Karpas-422 (cell line): ENCODE data around the gene SLC23A2. TPM values are rescaled to one million over a fixed set of nuclear protein-coding genes. Genes with fewer than 3 reads are reported as not detected.
"Not testable (repeated sequence)": the region's sequence is repeated elsewhere in the genome, so short reads cannot be mapped to it uniquely, and the experiment has no call there.

Experiments used
- DNase-seq: peaks from one replicate; pipeline ENCODE4 v3.0.0-alpha.2; 2015
- H2AFZ ChIP-seq: fragments of 200-600 bp; sonication (generic); 2 replicates; pipeline ENCODE4 v1.6.1; 2014; ENCODE audit warnings: antibody characterized with exemption, low read length, mixed read lengths
- H3K27ac ChIP-seq: fragments of 200-600 bp; sonication (generic); 2 replicates; pipeline ENCODE4 v1.5.1; 2014; ENCODE audit warnings: mild to moderate bottlenecking, low read length, moderate library complexity
- H3K27me3 ChIP-seq: fragments of 200-600 bp; sonication (generic); 2 replicates; pipeline ENCODE4 v1.6.1; 2014; ENCODE audit warnings: low read length, mixed read lengths
- H3K36me3 ChIP-seq: fragments of 200-600 bp; sonication (generic); 2 replicates; pipeline ENCODE4 v1.6.1; 2014; ENCODE audit warnings: low read length, mixed read lengths; ENCODE audit not compliant: insufficient read depth
- H3K4me1 ChIP-seq: fragments of 200-600 bp; sonication (generic); 2 replicates; pipeline ENCODE4 v1.6.1; 2014; ENCODE audit warnings: mild to moderate bottlenecking, low read length, mixed read lengths
- H3K4me2 ChIP-seq: fragments of 200-600 bp; sonication (generic); 2 replicates; pipeline ENCODE4 v1.6.1; 2014; ENCODE audit warnings: low read length, low read depth, mild to moderate bottlenecking; ENCODE audit not compliant: poor library complexity, severe bottlenecking
- H3K4me3 ChIP-seq: fragments of 200-600 bp; sonication (generic); 2 replicates; pipeline ENCODE4 v1.5.1; 2014; ENCODE audit warnings: mild to moderate bottlenecking, antibody characterized with exemption, low read length, mixed read lengths
- H3K79me2 ChIP-seq: fragments of 200-600 bp; sonication (generic); 2 replicates; pipeline ENCODE4 v1.6.1; 2014; ENCODE audit warnings: mild to moderate bottlenecking, low read length, mixed read lengths
- H3K9ac ChIP-seq: fragments of 200-600 bp; sonication (generic); 2 replicates; pipeline ENCODE4 v1.6.0; 2014; ENCODE audit warnings: low read length
- H3K9me2 ChIP-seq: fragments of 200-600 bp; sonication (generic), shearing (Covaris generic); replicated peaks from 2 replicates; pipeline ENCODE4 v1.6.0; 2014; ENCODE audit warnings: mild to moderate bottlenecking, low read length, moderate library complexity; ENCODE audit not compliant: insufficient read depth
- H3K9me3 ChIP-seq: fragments of 300-700, 200-600 bp; sonication (generic); 2 replicates; pipeline ENCODE4 v1.6.1; 2014; ENCODE audit warnings: low read length, mixed read lengths
- H4K20me1 ChIP-seq: fragments of 200-600 bp; sonication (generic); 2 replicates; pipeline ENCODE4 v1.6.1; 2014; ENCODE audit warnings: mild to moderate bottlenecking, antibody characterized with exemption, low read length, low read depth; ENCODE audit not compliant: insufficient read depth
- total RNA-seq: library from RNA; depleted of rRNA; stranded (reverse); fragments of >200 nt; shearing (Covaris generic); gene quantifications from 2 replicates; pipeline ENCODE4 v1.2.3, GENCODE V29; 2014; ENCODE audit warnings: low replicate concordance

The SLC23A2 gene
- total RNA-seq, 1 experiment from 2014 or later, result 49.2 TPM

- not testable (repeated sequence) for H3K9me2 ChIP-seq, DNase-seq, H4K20me1 ChIP-seq, H2AFZ ChIP-seq, H3K4me3 ChIP-seq, H3K79me2 ChIP-seq, H3K4me2 ChIP-seq, H3K9ac ChIP-seq, H3K27me3 ChIP-seq, H3K9me3 ChIP-seq
- Histone ChIP-seq H3K36me3 (peaks cover 21% of the 10 kb centered on the region; the same call in 1 of the 2 replicates), H3K27ac (peak overlapping the region; percentile 86), H3K4me1 (peaks cover 47% of the 10 kb centered on the region)
These were observed 123.2 kb downstream of the SLC23A2 start for GRCh38 chr20:4878099-4878498.

DNA sequence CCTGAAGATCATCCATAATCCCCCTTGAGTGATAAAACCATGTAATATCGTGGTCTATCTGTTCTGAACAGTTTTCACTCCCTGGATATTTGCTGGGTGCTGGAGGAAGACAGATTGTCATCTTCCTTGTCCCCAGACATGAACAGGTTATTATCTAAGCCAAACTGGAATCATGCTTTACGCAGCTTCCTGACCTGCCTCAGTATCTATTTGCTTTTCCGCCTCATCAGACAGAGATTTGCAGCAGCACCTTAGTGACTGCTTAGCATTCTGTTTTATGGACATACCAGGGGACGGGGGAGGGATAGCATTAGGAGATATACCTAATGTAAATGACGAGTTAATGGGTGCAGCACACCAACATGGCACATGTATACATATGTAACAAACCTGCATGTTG, 124.6 kb downstream of the SLC23A2 start:
- no peaks in the 10 kb centered on the region for H4K20me1 ChIP-seq
- no peaks in the 10 kb centered on the region for H3K79me2 ChIP-seq
- peak overlapping the region; percentile 11; the same call in 1 of the 2 replicates for H3K9ac ChIP-seq
- no peaks in the 10 kb centered on the region for H3K9me2 ChIP-seq
- no peaks in the 10 kb centered on the region for H3K27me3 ChIP-seq
- peaks cover 47% of the 10 kb centered on the region for H3K4me1 ChIP-seq
- no peak overlapping the region for H2AFZ ChIP-seq
- H3K27ac ChIP-seq, result peak overlapping the region; percentile 86
- no peak for DNase-seq
- H3K4me3 ChIP-seq, result no peak overlapping the region
- peaks cover 21% of the 10 kb centered on the region; the same call in 1 of the 2 replicates for H3K36me3 ChIP-seq
- no peaks in the 10 kb centered on the region for H3K9me3 ChIP-seq
- peak overlapping the region; percentile 32 for H3K4me2 ChIP-seq

- Histone ChIP-seq H3K27ac (peak overlapping the region; percentile 86), H3K4me3 (no peak overlapping the region), H3K36me3 (peaks cover 18% of the 10 kb centered on the region; the same call in 1 of the 2 replicates), H3K4me1 (peaks cover 47% of the 10 kb centered on the region), H3K79me2 (no peaks in the 10 kb centered on the region), H3K9ac (no peak overlapping the region; the same call in 1 of the 2 replicates), H4K20me1 (no peaks in the 10 kb centered on the region), H3K9me2 (no peaks in the 10 kb centered on the region), H2AFZ (no peak overlapping the region), H3K27me3 (no peaks in the 10 kb centered on the region), H3K9me3 (no peaks in the 10 kb centered on the region), H3K4me2 (peak overlapping the region; percentile 32)
- peak; percentile 75 for DNase-seq
These were observed 125.0 kb downstream of the SLC23A2 start for GRCh38 chr20:4876301-4876700.

DNA sequence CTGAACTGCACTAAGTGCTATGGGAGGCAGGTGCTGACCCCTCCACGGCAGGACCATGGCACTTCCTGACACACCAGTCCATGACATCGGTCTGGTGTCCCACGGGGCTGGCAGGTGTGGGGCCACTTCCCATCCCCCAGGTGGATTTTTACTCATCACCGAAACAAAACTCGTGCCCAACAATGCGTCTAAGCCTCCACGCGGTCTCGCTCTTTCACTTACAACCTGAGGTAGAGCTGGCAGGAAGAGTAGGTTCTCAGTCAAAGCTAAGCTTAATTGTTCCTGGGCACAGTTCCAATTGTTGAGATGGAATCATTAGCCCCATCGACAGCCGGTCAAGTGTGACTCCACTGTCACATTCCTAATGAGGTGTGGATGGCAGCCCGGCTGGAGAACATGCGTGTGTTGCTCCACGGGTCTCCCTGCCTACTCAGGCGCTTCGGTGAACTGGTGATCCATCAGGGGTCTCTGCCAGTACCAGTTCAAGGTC, 125.7 kb downstream of the SLC23A2 start:
- peaks cover 18% of the 10 kb centered on the region; the same call in 1 of the 2 replicates for H3K36me3 ChIP-seq
- H2AFZ ChIP-seq, result no peak overlapping the region
- no peaks in the 10 kb centered on the region for H3K9me3 ChIP-seq
- H3K27me3 ChIP-seq, result no peaks in the 10 kb centered on the region
- H4K20me1 ChIP-seq, result no peaks in the 10 kb centered on the region
- H3K79me2 ChIP-seq, result no peaks in the 10 kb centered on the region
- DNase-seq, result peak; percentile 52
- no peak overlapping the region; the same call in 1 of the 2 replicates for H3K9ac ChIP-seq
- no peaks in the 10 kb centered on the region for H3K9me2 ChIP-seq
- H3K27ac ChIP-seq, result peak overlapping the region; percentile 86
- no peak overlapping the region for H3K4me3 ChIP-seq
- H3K4me2 ChIP-seq, result peak overlapping the region; percentile 32
- H3K4me1 ChIP-seq, result peaks cover 47% of the 10 kb centered on the region

- Histone ChIP-seq H3K36me3 (peaks cover 20% of the 10 kb centered on the region; the same call in 1 of the 2 replicates), H3K4me1 (peaks cover 37% of the 10 kb centered on the region), H3K9ac (no peak overlapping the region), H3K27ac (peak overlapping the region; percentile 22), H3K4me3 (no peak overlapping the region), H3K27me3 (no peaks in the 10 kb centered on the region), H4K20me1 (no peaks in the 10 kb centered on the region), H3K4me2 (no peak overlapping the region), H3K79me2 (no peaks in the 10 kb centered on the region), H3K9me2 (no peaks in the 10 kb centered on the region), H2AFZ (no peak overlapping the region), H3K9me3 (no peaks in the 10 kb centered on the region)
- no peak for DNase-seq
These were observed 127.9 kb downstream of the SLC23A2 start for GRCh38 chr20:4873396-4873795.

GRCh38 chr20:4871486-4871885, 129.8 kb downstream of the SLC23A2 start:
- Histone ChIP-seq H3K9me3 (no peaks in the 10 kb centered on the region), H3K9me2 (no peaks in the 10 kb centered on the region), H3K9ac (no peak overlapping the region), H3K79me2 (no peaks in the 10 kb centered on the region), H3K27me3 (no peaks in the 10 kb centered on the region), H3K4me3 (no peak overlapping the region), H3K27ac (no peak overlapping the region), H3K4me1 (peaks cover 18% of the 10 kb centered on the region), H3K4me2 (no peak overlapping the region), H3K36me3 (peaks cover 23% of the 10 kb centered on the region; the same call in 1 of the 2 replicates), H2AFZ (no peak overlapping the region), H4K20me1 (no peaks in the 10 kb centered on the region)
- DNase-seq, result no peak

DNA sequence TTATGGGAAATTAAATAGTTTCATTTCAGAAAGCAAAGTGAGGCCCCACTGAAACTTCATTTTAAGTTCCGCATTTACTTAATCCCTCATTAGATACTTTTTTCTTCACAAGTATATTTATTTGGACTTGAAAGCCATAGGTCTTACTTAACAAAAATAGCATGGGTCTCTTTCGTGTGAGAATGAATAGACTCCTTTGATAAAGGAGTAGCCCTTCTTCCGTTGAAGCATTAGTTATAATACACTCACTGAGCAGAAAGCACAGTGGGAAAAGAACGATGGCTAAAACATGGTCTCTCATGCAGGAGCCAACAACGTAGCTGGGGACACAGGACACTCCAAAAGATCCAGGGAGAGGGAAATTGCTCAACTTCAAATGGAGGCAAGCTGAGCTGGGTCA, 130.4 kb downstream of the SLC23A2 start:
- H3K27ac ChIP-seq, result peak overlapping the region; percentile 33; the same call in 1 of the 2 replicates
- H3K9ac ChIP-seq, result no peak overlapping the region
- H3K9me3 ChIP-seq, result no peaks in the 10 kb centered on the region
- DNase-seq, result no peak
- peaks cover 12% of the 10 kb centered on the region for H3K4me1 ChIP-seq
- no peaks in the 10 kb centered on the region for H3K9me2 ChIP-seq
- peaks cover 23% of the 10 kb centered on the region; the same call in 1 of the 2 replicates for H3K36me3 ChIP-seq
- no peak overlapping the region for H2AFZ ChIP-seq
- H3K27me3 ChIP-seq, result no peaks in the 10 kb centered on the region
- H3K79me2 ChIP-seq, result no peaks in the 10 kb centered on the region
- no peaks in the 10 kb centered on the region for H4K20me1 ChIP-seq
- no peak overlapping the region for H3K4me2 ChIP-seq
- no peak overlapping the region for H3K4me3 ChIP-seq

GRCh38 chr20:4869290-4870193, 131.8 kb downstream of the SLC23A2 start:
- Histone ChIP-seq H3K27ac (no peak overlapping the region), H3K4me1 (no peaks in the 10 kb centered on the region), H3K79me2 (no peaks in the 10 kb centered on the region), H4K20me1 (no peaks in the 10 kb centered on the region), H3K9me3 (no peaks in the 10 kb centered on the region), H3K9ac (no peak overlapping the region), H3K4me2 (no peak overlapping the region), H3K4me3 (no peak overlapping the region), H2AFZ (no peak overlapping the region), H3K9me2 (no peaks in the 10 kb centered on the region), H3K27me3 (no peaks in the 10 kb centered on the region), H3K36me3 (peaks cover 23% of the 10 kb centered on the region; the same call in 1 of the 2 replicates)
- no peak for DNase-seq
